ENCODE measurements around the gene WBP1L.
"Not testable (repeated sequence)": the region's sequence is repeated elsewhere in the genome, so short reads cannot be mapped to it uniquely, and the experiment has no call there.

The WBP1L gene

DNA sequence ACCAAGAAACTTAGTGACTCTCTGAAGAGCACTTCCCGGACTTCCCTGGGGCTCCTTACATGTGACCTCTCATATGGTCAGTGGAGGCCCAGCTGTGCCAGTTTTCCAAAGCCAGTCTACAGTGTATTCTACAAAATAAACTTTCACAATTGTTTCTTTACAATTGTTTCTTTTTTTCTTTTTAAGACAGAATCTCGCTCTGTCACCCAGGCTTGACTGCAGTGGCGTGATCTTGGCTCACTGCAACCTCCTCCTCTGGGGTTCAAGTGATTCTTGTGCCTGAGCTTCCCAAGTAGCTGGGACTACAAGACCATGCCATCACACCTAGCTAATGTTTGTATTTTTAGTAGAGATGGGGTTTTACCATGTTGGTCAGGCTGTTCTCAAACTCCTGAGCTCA, 67.6 kb downstream of the WBP1L start:
- no peak for DNase-seq (ENCODE audit: low read depth in 2 of 2)

DNA sequence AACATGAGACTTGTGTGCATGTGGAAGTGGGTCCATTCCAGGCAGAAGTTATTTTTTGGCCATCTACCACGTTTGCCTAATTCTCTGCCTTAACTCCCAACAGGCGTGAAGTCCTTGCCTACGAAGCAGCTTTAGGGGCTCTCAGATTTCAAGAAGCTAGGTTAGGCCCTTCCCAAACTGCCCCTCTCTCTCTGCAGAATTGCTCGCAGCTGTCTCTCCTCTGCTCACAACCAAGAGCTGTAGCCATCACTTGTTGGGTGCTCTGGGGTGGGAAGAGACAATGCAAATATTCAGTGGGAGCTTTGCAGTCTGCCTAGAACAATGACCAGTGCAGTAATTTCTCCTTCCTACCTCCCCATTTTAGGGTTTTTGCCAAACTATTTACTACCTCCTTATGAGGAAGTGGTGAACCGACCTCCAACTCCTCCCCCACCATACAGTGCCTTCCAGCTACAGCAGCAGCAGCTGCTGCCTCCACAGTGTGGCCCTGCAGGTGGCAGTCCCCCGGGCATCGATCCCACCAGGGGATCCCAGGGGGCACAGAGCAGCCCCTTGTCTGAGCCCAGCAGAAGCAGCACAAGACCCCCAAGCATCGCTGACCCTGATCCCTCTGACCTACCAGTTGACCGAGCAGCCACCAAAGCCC, 68.6 kb downstream of the WBP1L start:
- DNase-seq (ENCODE audit: low read depth in 2 of 2): no peak

DNA sequence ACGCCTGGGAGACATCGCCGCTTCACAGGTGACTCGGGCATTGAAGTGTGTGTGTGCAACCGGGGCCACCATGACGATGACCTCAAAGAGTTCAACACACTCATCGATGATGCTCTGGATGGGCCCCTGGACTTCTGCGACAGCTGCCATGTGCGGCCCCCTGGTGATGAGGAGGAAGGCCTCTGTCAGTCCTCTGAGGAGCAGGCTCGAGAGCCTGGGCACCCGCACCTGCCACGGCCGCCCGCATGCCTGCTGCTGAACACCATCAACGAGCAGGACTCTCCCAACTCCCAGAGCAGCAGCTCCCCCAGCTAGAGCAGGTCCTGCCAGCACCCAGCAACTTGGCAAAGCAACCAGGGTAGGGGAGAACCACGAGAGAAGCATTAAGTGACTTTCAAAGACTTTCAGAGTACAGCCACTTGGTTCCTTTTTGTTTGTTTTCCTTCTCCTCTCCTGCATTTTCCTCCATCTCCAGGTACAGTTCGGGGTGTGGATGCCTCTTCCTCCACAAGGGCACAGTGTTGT, 69.3 kb downstream of the WBP1L start:
- DNase-seq (ENCODE audit: low read depth in 2 of 2): no peak

DNA sequence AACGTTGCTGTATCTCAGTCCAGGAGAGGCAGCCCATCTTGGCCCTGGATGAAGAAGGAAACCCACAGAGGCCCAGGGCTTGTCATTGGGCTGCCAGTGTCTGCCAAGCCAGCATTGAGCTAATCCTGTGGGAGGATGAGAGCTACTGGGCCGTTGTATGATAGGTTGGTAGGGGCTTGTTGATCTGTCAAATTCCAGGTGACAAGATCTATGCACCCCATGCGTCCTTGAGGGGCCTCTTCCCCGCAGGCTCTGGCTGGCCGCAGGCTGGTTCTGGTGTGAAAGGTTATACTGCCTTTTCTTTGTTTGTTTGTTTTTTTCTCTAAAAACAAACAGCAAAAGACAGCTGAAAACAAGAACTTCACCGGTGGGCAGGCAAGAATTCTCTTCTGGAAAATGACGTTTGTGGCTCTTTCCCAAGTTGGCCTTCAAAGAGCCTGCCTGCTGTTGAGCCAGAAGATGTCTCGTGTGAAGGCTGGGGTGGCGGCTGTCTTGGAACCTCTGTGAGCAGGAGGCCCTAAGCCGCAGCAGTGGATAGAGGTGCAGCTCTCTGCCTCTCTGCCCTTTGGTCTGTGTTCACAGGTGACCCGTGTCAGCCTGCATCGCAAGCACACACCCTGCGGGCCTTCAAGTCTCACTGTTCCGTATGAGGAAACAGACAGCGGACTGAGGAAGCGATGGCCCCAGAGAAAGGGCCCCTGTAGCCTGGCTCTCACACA, 70.1 kb downstream of the WBP1L start:
- DNase-seq (ENCODE audit: low read depth in 2 of 2): no peak

DNA sequence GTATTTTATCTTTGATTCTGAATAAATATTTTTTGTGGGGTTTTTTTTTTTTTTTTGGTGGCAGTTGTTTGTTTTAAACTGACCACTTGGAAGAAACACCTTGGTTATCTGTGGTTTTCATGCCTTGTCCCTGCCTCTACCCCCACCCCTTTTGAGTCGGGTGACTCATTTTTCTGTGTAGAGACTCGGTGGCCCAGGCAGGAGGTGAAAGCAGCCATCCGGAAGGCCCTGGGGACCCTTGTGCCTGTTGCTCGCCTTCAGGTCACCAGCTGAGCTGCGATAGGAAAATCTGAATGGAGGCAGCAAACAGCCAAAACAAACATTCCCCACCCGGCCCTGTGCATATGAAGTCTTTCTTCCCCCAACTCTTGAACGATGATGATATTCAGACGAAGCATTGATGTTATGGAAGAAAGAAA, 70.7 kb downstream of the WBP1L start:
- DNase-seq (ENCODE audit: low read depth in 2 of 2): no peak

DNA sequence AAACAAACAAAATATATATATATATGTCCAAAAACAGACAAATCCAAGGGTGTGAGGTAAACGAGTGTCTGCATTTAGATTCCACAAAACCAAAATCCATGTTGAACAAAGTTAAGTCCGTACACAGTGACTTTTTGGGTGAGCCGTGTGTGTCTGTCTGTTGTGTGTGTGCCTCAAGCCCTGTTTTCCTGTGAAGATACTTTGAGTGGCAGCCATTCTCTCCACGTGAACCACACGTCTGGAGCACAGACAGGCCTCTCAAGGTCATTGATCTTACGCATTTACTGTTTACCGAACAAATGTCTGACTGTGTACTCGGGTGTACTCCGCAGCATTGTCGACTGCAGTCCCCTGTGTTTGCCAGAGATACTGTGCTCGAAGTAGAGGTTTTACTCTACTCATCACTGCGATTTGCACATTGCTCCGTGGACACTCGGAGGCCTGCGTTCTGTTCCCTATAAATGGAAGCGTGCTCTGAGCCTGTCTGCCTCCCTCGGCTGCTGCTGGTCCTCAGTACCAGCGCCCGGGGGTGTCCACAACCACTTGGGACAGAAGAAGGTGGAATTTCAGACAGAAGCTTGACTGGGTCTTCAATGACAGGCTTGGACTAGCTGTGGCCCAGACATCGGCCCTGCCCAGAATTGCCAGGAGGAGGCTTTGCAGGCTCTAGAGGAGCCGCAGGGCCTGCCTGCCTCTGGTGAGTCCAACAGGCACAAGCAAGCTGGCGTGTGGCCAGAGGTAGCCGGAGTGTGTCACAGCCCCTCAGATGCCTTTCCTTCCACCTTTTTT, 71.3 kb downstream of the WBP1L start:
- DNase-seq (ENCODE audit: low read depth in 2 of 2): no peak

DNA sequence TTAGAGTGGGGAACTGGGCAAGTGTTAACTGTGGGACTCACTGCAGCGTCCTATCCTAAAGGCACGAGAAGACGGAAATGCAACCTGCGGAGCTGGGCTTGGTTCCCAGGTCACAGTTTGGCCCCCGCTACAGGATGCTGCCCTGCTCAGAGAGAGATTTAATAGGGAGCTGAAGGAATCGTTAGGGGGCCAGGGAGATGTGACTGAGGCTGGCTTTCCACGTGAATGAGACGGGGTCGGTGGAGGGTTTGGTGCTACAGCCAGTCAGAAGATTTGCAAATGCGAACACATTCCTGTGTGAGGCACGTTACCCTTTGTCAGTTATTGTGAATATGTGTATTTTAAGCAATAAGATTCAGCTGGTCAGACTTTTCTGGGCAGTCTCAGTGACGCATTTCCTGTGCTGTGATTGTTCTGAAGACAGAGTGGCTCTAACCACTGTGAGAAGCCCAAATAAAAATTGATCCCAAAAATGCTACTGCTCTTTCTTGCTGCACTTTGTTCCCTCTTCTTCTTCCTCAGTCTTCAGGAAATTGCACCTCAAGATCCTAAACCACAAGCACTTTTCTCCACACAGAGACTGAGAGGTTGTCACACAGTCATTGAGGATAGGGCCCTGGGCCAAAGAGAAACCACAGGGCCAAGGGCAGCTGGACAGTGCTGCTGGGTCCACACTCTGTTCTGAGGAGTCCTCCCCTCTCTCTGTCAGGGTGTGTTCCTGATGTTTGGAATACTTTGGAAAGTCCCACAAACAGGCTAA, 72.2 kb downstream of the WBP1L start:
- no peak for DNase-seq (ENCODE audit: low read depth in 2 of 2)

DNA sequence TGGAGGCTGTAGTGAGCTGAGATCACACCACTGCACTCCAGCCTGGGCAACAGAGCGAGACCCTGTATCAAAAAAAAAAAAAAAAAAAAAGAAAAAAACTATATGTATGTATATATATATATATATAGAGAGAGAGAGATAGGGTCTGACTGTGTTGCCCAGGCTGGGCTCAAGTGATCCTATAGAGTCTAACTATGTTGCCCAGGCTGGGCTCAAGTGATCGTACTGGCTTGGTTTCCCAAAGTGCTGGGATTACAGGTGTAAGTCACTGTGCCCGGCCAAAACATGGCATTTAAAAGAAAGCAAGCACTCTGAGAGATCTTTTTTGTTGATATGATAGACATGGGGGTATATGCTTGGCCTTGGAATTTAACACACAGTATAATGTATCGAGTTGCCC, 73.4 kb downstream of the WBP1L start:
- DNase-seq (ENCODE audit: low read depth in 2 of 2): no peak

DNA sequence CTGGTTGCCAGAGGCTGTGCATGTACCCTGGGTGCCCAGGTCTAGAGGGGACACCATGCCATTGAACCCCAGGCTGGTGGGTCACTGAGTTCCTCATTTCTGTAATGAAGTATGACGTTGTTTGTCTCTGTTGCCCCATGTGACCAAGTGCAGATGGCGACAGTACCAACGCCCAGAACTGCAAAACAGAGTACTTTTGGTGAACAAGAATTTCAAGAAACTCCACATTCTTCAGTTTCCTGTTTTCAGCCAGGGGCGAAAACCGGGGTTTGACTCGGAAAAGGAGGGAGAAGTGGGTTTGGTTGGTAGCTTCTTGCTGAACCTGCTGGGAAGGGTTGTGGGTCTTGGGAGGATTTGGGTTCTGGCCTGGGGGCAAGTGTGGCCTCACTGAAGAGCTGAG, 75.3 kb downstream of the WBP1L start:
- DNase-seq (ENCODE audit: low read depth in 2 of 2): no peak

DNA sequence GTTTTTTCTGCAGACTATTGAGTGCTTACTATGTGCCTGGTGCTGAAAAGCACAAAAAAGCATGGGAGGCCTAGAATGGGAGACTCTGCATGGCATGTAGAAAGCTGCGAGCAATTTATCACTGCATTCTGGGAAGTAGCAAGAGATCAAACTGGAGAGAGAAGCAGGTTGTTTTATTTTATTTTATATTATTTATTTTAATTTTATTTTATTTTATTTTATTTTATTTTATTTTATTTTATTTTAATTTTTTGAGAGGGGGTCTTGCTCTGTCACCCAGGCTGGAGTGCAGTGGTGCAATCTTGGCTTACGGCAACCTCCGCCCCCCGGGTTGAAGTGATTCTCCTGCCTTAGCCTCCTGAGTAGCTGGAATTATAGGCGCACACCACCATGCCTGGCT, 76.3 kb downstream of the WBP1L start:
- DNase-seq (ENCODE audit: low read depth in 2 of 2): not testable (repeated sequence)

DNA sequence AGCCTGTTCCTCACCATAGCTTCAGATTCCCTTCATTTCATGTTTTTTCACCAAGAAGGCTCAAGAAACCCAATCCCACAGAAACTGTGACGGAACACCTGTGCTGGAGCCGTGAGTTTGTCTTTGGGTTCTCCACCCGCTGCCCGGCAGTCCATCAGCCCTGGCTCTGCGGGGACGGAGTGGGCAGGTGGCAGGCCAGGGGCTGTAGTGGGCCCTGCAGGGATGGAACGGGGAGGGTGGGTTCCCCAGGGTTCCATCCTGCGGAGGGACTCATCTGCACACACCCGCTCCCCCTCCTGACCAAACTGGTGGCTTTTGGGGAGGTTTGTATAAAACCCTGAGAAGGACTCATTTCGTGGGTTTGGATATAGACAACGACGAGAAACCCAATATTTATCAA, 78.5 kb downstream of the WBP1L start:
- no peak for DNase-seq (ENCODE audit: low read depth in 2 of 2)

DNA sequence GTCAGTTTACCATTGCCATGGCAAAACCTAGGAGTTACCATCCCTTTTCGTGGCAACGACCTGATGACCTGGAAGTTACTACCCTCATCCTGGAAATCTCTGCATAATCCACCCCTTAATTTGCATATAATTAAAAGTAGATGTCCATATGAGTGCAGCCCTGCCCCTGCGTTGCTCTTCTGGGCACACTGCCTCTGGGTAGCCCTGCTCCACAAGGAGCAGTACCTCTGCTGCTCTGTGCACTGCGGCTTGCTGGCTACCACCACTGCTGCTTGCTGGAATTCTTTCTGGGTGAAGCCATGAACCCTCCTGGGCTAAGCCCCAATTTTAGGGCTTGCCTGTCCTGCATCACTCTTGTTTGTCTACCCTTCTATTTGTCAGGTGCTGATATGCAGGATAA, 80.9 kb downstream of the WBP1L start:
- no peak for DNase-seq (ENCODE audit: low read depth in 2 of 2)

DNA sequence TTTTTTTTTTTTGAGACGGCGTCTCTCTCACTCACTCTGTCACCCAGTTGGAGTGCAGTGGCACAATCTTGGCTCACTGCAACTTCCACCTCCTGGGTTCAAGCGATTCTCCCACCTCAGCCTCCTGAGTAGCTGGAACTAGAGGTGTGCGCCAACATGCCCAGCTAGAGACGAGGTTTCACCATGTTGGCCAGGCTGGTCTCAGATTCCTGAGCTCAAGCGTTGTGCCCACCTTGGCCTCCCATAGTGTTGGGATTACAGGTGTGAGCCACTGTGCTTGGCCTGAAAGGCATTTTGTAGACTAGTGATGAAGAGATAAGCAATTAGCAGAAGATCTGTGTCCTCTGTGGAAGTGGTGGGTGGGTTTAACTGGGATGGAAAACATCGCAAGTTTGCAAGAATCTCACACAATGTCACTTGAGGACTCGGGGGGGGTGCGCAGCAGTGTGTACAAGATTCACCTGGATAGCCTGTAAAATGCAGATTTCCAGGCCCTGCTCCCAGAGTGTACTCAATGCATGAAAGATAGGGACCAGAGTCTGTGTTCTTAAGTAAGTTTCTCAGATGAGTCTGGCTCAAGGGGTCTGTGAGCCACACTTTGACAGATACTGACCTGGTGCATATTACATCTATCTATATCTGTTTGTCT, 82.5 kb downstream of the WBP1L start:
- no peak for DNase-seq (ENCODE audit: low read depth in 2 of 2)

DNA sequence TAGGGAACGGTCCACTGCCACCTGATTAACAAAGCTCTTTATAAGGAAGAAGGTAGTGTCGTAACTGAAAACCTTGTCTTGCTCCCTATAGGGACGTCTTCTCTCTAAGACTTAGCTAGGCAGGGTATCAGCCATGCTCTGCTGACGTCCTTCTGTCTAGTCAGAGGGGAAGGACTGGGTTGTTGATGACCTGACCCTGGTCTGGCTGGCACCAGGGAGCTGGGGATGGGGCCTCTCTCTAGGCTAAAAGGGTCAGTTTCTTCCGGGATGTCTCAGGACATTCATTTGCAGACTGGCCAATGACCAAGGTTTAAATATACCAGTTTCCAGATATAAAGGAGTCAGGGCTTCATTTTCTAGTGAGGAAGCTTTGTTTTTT, 83.8 kb downstream of the WBP1L start:
- DNase-seq (ENCODE audit: low read depth in 2 of 2): no peak

DNA sequence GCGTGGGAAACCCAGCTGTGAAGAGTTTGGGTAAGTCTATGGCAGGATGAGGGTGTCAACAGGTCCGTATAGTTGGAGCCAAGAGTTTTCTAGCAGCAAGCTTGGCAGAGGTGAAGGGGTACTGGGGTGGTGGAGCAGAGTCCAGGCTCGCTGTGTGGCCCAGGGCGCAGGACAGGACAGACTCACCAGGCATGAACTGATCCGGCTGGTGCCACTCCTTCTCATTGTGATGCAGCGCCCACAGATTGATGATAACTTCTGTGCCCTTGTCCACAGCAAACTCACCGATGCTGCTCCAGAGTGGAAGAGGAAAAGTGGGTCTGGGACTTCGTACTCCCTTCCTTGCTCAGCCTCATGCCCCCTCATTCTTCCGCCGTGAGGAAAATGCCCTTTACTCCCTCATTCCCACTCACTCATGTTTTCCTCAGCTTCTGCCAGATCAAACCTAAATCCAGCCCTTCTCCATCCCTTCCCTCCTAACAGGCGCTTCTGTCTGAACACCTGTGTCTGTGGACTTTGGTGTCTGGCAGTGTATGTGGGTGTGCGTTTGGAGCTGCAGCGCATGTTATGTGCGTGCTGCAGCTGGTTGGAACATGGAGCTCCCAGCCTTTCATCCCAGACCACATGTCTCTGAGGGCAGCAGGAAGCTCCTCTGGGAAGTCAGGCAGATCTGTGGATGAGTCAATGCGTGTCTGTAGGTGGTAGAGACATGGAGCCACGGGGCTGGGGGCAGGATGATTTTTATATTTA, 87.7 kb downstream of the WBP1L start:
- no peak for DNase-seq (ENCODE audit: low read depth in 2 of 2)

DNA sequence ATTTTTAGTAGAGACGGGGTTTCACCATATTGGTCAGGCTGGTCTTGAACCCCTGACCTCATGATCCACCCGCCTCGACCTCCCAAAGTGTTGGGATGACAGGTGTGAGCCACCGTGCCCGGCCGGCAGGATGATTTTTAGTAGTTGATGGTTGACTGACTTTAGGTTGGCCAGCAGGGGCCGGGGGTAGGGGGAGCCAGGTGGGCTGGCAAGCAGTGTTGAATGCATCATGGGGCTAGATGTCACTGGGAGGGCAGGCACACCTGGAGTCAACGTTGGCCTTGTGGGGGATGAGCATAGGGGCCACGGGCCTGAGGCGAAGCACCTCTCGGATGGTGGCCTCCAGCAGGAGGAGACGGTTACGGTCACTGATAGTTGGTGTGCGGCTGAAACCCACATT, 88.5 kb downstream of the WBP1L start:
- DNase-seq (ENCODE audit: low read depth in 2 of 2): no peak

DNA sequence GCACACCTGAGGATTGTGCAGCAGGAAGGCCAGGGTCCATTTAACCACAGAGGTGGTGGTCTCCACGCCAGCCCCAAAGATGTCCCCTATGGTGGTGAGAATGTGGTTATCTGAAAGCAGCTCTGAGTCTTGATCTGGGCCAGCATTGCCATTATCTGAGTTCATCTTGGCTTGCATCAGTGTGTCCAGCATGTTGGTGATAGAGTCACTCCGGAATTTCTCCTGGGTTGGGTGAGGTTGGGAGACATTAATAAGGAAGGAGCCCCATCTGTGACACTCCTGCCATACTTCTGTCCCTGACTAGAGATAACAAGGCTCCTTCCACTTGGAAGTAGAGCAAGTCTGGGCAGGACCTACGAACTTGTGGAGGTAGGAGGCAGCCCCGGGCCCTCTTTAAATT, 89.2 kb downstream of the WBP1L start:
- no peak for DNase-seq (ENCODE audit: low read depth in 2 of 2)

DNA sequence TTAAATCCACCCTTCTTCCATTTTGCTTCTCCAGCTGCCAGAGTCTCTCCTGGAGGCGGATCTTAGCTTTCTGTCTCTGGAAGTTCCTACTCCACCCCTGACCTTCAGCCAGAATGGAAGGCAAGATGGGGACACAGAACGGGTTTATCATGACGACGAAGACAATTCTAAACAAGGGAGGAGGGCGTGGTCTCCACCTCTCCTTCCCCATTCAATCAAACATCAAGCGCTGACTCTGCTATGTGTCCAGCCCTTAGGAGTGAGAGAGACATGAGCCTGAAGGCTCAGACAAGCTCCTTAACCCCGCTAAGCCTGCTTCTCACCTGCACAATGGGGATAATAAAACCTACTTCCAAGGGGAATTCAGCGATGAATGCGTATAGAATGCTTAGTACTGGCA, 90.4 kb downstream of the WBP1L start:
- DNase-seq (ENCODE audit: low read depth in 2 of 2): no peak

DNA sequence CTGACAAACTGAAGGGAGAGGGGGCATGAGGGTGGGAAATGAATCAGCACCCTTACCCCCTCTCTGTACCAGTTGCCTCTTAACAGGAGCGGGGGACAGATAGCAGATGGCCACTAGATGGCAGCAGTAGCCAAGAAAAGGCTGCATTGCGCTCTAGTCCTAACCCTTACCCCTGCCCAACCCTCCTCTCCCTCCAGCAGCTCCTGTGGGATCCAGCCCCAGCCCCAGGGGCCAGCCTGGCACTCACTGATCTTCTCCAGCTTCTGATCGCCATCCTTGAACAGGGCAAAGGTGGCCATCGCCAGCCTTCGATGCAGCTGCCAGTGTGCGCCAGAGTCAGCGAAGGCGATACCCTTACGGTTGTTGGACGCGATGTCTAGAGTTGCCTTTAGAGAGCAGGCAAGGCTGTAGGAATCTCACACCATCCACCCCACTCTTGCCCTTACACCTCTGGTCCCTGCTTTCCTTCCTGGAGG, 91.3 kb downstream of the WBP1L start:
- DNase-seq (ENCODE audit: low read depth in 2 of 2): peak; percentile 56 to 76

DNA sequence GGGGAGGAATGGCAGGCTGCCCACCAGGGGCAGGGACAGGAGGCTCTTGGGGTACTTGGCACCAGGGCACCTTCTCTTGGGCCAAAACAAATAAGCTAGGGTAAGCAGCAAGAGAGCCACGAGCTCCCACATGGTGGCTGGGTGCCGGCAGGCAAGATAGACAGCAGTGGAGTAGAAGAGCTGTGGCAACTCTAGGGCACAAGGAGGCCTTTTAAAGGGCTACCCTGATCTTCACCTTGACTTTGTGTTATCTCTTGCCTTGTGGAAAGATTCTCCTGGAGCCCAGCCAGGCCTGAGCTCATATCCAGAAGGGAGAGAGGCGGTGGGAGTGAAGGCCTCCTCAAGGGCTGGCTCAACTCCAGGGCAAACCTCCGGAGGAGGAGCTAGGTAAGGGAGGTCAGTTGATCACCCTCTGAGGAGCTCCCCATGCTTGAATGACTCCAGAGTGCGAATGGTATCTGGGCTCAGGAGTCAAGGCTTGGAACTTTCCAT, 93.5 kb downstream of the WBP1L start, which contains the start of gene CYP17A1:
Gene CYP17A1 (minus strand): TSS at position 184 of the 492 bp plus-strand sequence. CDS start 52 bp downstream, at position 132.
- no peak for DNase-seq (ENCODE audit: low read depth in 2 of 2)

Data from stimulated activated CD4-positive, alpha-beta T cell treated with anti-CD3 and anti-CD28 coated beads, Interleukin-1b, Interleukin-23, amount 100 ng/mL, for 4 hours (primary cell).